H4 (cell line): ENCODE data around the gene TSSC4. TPM values are rescaled to one million over a fixed set of nuclear protein-coding genes. Genes with fewer than 3 reads are reported as not detected.

Experiments used
- DNase-seq: peaks from one replicate; pipeline ENCODE4 v3.0.0-alpha.2; 2015; ENCODE audit warnings: low spot score
- total RNA-seq: library from RNA; depleted of rRNA; stranded (reverse); fragments of >200 nt; shearing (Covaris generic); gene quantifications from 2 replicates; pipeline ENCODE4 v1.2.3, GENCODE V29; 2014

Gene TSSC4
- total RNA-seq, 1 experiment from 2014 or later, result 32.8 TPM

- no peak for DNase-seq
These were observed 349 bp downstream of the TSSC4 start for GRCh38 chr11:2400762-2401435.

- DNase-seq, result no peak
These were observed 960 bp downstream of the TSSC4 start for GRCh38 chr11:2401436-2401984.

GRCh38 chr11:2402106-2402505, 1.6 kb downstream of the TSSC4 start:
- DNase-seq, result no peak

DNA sequence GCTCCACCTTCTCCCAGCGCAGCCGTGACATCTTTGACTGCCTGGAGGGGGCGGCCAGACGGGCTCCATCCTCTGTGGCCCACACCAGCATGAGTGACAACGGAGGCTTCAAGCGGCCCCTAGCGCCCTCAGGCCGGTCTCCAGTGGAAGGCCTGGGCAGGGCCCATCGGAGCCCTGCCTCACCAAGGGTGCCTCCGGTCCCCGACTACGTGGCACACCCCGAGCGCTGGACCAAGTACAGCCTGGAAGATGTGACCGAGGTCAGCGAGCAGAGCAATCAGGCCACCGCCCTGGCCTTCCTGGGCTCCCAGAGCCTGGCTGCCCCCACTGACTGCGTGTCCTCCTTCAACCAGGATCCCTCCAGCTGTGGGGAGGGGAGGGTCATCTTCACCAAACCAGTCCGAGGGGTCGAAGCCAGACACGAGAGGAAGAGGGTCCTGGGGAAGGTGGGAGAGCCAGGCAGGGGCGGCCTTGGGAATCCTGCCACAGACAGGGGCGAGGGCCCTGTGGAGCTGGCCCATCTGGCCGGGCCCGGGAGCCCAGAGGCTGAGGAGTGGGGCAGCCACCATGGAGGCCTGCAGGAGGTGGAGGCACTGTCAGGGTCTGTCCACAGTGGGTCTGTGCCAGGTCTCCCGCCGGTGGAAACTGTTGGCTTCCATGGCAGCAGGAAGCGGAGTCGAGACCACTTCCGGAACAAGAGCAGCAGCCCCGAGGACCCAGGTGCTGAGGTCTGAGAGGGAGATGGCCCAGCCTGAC, 2.5 kb downstream of the TSSC4 start:
- DNase-seq, result no peak

DNA sequence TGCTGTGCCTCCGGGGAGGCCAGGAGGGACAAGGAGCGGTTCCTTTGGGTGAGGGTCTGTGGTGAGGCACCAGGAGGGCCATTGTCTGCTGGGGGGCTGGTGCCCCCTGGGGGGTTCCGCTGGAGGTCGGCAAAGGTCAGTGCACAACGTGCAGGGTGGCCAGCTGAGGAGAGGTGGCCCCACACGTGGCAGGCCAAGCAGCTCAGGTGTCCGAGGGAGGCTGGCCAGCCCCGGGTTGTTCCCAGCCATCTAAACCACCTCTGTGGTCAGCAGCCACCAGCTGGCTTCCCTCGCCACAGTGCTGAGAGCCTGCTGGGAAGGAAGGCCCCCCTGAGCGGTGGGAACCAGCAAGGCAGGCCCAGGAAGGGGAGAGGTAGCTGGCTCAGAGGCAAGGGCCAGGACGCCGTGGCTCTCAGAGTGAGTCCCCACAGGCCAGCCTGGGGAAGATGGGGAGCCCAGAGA, 4.2 kb downstream of the TSSC4 start:
- no peak for DNase-seq

GRCh38 chr11:2406451-2406850, 5.9 kb downstream of the TSSC4 start:
- no peak for DNase-seq

DNA sequence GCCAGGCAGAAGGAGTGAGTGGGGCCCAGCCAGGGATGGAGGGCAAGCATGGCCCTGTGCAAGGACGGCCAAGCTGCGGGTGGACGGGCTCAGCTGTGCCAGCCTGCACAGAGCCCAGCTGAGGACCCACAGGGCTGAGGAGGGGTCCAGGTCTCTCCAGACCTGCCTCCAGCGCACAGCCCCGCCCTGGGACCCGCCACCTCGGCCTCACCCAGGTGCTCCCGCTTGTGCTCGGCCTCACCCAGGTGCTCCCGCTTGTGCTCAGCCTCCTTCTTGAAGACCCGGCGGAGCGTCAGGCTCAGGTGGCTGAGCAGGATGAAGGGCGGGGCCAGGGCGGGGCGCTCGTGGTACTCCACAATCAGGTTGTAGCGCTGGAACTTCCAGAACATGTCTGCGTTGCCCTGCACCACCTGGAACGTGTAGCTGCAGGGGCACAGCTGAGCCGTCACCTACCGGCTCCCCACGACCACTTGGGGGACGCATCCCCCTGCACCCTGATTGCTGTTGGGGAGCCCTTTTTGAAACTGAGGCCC, 6.4 kb downstream of the TSSC4 start:
- DNase-seq, result no peak

DNA sequence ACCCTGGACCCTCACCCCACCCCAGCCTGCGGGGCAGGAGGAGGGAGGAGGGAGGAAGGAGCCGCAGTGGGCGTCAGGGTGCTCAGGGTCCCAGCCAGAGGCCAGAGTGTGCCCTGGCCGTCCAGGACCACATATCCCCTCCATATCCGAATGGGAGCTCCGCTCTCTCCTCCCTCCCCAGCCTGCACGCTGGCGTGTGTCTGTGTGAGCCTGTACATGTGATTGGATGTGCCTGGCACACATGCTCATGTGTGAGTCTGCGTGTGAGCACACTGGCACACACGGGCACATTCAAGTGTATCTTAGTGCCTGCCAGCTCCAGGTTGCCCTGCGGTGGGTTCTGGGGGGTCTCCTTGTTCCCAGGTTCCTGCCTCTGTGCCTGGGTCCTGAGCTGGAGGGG, 8.1 kb downstream of the TSSC4 start:
- no peak for DNase-seq

- DNase-seq, result no peak
These were observed 8.6 kb downstream of the TSSC4 start for GRCh38 chr11:2409126-2409525.

GRCh38 chr11:2409611-2410468, 9.3 kb downstream of the TSSC4 start:
- no peak for DNase-seq

DNA sequence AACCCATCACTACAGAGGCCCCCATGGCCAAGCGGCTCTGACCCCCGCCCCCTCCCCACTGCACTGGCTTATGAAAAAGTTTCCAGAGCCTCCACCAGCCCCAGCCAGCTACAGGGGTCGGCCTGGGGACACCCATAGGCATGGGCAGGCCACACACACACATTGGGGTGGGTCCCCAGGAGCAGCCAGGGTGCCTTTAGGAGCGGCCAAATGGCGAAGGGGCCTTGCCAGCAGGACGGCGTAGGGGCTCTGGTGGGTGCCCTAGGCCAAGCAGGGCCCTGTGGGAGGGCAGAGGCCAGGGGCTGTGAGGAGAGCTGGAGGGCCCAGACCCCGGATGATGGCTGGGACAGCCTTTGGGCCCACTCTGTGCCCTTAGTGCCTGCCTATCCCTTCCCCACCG, 10.1 kb downstream of the TSSC4 start:
- no peak for DNase-seq

DNA sequence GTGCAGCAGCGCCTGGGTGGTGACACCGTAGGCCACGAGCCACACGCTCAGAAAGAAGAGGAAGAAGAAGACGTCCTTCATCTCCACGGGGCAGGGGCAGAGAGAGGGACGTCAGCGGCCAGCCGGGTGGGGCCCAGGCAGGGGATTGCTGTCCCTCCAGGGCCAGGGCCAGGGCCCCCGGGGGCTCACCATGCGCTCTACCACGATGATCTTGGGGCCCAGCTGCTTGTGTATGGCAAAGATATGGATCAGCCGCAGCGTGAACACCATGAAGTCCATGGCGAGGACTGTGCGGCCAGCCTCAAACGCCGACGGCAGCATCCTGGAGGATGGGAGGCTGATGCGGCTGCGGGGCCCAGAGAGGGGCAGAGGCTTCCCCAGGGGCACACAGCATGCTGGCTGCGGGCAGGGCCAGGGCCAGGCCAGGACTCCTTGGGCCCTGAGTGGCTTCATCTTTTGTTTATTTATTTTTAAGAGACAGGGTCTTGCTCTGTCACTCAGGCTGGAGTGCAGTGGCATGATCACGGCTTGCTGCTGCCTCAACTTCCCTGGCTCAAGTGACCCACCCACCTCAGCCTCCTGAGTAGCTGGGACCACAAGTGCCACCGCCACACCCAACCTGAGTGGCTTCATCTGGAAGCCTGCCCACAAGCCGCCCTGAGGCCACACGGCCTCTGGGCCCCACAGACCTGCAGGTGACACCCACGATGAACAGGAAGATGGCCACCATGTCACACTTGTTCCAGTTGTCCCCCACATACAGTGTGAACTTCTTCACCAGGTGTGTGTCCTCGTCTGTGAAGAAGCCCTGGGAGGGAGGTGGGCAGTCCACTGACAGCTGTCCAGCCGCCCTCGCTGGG, 11.1 kb downstream of the TSSC4 start:
- DNase-seq, result no peak

GRCh38 chr11:2412323-2412722, 11.8 kb downstream of the TSSC4 start:
- no peak for DNase-seq

GRCh38 chr11:2413742-2414579, 13.4 kb downstream of the TSSC4 start:
- no peak for DNase-seq

DNA sequence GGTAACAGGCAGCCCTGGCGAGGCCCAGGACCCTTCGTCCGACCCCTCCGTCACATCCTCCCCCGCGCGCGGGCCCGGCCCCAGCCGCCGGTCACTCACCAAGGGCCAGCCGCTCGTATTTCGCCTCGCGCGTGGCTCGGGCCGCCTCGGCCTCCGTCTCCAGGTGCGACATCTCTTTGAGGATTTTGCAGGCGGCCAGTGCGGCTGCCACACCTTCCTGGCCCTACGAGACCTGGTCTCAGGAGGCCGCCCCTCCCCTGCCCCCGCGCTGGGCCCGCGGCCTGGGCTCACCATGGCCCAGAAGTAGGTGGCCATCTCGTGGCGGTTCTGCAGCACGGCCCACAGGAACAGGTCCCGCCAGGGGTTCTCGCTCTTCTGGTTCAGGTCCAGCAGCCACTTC, 14.1 kb downstream of the TSSC4 start:
- no peak for DNase-seq

DNA sequence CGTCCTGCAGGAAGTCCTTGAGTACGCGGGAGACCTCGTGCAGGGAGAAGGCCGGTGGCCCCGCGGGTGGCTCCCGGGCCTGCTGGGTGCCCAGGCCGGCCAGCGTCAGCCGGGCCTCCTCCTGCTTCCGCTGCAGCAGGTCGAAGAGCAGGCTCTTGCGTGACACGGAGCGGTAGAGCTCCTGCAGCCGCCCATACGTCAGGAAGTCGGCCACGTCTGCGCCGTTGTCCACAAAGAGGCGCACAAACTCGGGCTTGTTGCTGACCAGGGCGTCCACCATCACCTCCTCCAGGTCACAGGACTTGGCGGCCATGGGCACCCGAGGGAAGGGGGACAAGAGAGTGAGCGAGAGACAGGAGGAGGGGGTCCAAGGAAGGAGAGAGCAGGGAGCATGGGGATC, 14.6 kb downstream of the TSSC4 start:
- no peak for DNase-seq

DNA sequence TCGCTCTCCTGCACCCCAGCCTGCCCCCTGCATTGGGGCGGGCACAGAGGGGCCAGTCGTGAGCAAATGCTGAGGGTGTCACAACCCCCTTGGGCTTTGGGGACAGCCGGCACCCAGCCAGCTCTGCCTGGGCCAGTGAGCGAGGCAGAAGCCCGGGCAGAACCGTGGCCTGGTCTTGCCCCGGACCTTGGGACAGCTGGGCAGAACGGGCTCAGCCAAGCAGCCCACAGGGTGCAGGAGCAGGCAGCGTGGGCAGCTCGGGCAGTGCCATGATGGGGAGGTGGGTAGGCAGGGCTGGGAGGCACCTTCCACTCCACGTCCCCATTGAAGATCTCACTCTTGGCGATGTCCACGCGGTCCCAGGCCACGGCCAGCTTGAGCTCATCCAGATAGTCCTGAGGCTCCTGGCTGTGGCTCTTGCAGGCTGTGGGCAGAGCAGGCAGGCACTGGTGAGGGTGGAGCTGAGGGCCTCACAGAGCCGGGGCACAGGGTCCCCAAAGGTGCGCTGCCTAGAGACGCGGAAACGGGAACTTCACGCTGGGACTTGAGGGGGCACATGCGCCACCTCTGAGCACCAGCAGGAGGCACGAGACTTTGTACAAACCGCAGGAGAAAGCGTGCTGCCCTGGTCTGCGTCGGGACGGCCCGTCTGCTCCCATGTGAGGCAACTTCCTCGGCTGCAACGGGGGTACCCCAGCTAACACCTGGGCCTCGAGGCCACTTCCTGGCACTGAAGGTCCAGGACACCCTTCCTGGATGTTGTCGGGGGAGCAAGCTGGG, 15.2 kb downstream of the TSSC4 start:
- no peak for DNase-seq

GRCh38 chr11:2416765-2417164, 16.2 kb downstream of the TSSC4 start:
- no peak for DNase-seq
